ENCODE data around the gene GBGT1.

GRCh38 chr9:133118179-133118520, 45.6 kb downstream of the GBGT1 start:
- TF ChIP-seq POLR2AphosphoS5 (IDR thresholded peaks at IDR 0.05; ENCODE audit: borderline replicate concordance, low read depth, low read length) (no peak), EZH2 (IDR thresholded peaks at IDR 0.05) (no peak)
